ENCODE data around the gene PXDN.

GRCh38 chr2:1621041-1621440 lies 123.3 kb downstream of the PXDN start:
- TF ChIP-seq CTCF (conservative IDR thresholded peaks at IDR 0.05 in 1 of 2, IDR thresholded peaks at IDR 0.05 in 1 of 2; ENCODE audit: extremely low read depth in 1 of 2, insufficient read depth in 1 of 2, low read depth in 1 of 2, low read length in 2 of 2) (no peak), EZH2 (IDR thresholded peaks at IDR 0.05; ENCODE audit: borderline replicate concordance, low read length) (no peak)

Measured in mammary epithelial cell (primary cell).